Mesothelial cell of epicardium (in vitro differentiated cells): Measurements from ENCODE around the gene PHF21A. TPM values are rescaled to one million over a fixed set of nuclear protein-coding genes. Genes with fewer than 3 reads are reported as not detected.

Experiments used
- DNase-seq, 2 experiments: peaks; one replicate each; pipeline ENCODE4 v3.0.0; 2021; ENCODE audit warnings: low spot score in 2 of 2; ENCODE audit not compliant: unreplicated experiment in 2 of 2
- H3K27ac Mint-ChIP-seq: 2 replicates; pipeline ENCODE4 v1.8.0; 2021; ENCODE audit warnings: mixed read lengths
- H3K27me3 Mint-ChIP-seq: 2 replicates; pipeline ENCODE4 v1.8.0; 2021; ENCODE audit warnings: low read depth, mixed read lengths
- H3K36me3 Mint-ChIP-seq: 2 replicates; pipeline ENCODE4 v1.8.0; 2021; ENCODE audit warnings: mixed read lengths
- H3K4me1 Mint-ChIP-seq: 2 replicates; pipeline ENCODE4 v1.8.0; 2021; ENCODE audit warnings: mixed read lengths
- H3K4me3 Mint-ChIP-seq: 2 replicates; pipeline ENCODE4 v1.8.0; 2021; ENCODE audit warnings: mild to moderate bottlenecking, moderate library complexity, mixed read lengths
- H3K9me3 Mint-ChIP-seq: 2 replicates; pipeline ENCODE4 v1.8.0; 2021; ENCODE audit warnings: mixed read lengths
- total RNA-seq: library from RNA; stranded (reverse); gene quantifications from 3 replicates; pipeline ENCODE4 v1.2.1, GENCODE V29; 2021
- TF ChIP-seq, protein P1 (sequence below): fragments of 200-600 bp; sonication (generic); IDR thresholded peaks from one replicate; pipeline ENCODE4 v1.5.0; 2021; ENCODE audit warnings: antibody characterized with exemption; ENCODE audit not compliant: unreplicated experiment

Gene PHF21A
- total RNA-seq, 1 donor from 2014 or later: 106 TPM

GRCh38 chr11:46072172-46072964, 48.9 kb downstream of the PHF21A start:
- DNase-seq: no peak
- Mint-ChIP-seq H3K4me3 (no peak overlapping the region), H3K9me3 (no peaks in the 10 kb centered on the region), H3K4me1 (no peaks in the 10 kb centered on the region), H3K36me3 (peaks cover 28% of the 10 kb centered on the region), H3K27me3 (no peaks in the 10 kb centered on the region), H3K27ac (no peak overlapping the region)
- TF ChIP-seq, protein P1, sequence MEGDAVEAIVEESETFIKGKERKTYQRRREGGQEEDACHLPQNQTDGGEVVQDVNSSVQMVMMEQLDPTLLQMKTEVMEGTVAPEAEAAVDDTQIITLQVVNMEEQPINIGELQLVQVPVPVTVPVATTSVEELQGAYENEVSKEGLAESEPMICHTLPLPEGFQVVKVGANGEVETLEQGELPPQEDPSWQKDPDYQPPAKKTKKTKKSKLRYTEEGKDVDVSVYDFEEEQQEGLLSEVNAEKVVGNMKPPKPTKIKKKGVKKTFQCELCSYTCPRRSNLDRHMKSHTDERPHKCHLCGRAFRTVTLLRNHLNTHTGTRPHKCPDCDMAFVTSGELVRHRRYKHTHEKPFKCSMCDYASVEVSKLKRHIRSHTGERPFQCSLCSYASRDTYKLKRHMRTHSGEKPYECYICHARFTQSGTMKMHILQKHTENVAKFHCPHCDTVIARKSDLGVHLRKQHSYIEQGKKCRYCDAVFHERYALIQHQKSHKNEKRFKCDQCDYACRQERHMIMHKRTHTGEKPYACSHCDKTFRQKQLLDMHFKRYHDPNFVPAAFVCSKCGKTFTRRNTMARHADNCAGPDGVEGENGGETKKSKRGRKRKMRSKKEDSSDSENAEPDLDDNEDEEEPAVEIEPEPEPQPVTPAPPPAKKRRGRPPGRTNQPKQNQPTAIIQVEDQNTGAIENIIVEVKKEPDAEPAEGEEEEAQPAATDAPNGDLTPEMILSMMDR: no peak

- H3K4me1 Mint-ChIP-seq: no peaks in the 10 kb centered on the region
- H3K4me3 Mint-ChIP-seq: no peak overlapping the region
- DNase-seq: no peak
- no peaks in the 10 kb centered on the region for H3K27me3 Mint-ChIP-seq
- TF ChIP-seq, protein P1: no peak
- no peak overlapping the region for H3K27ac Mint-ChIP-seq
- no peaks in the 10 kb centered on the region for H3K9me3 Mint-ChIP-seq
- H3K36me3 Mint-ChIP-seq: peaks cover 20% of the 10 kb centered on the region
Measured at GRCh38 chr11:46071091-46071490, 50.2 kb downstream of the PHF21A start.

- DNase-seq: no peak
- TF ChIP-seq, protein P1: no peak
- Mint-ChIP-seq H3K9me3 (no peaks in the 10 kb centered on the region), H3K27me3 (no peaks in the 10 kb centered on the region), H3K36me3 (peaks cover 19% of the 10 kb centered on the region), H3K4me1 (peaks cover 4% of the 10 kb centered on the region), H3K27ac (no peak overlapping the region), H3K4me3 (no peak overlapping the region)
Measured at GRCh38 chr11:46069595-46069994, 51.7 kb downstream of the PHF21A start.

GRCh38 chr11:46066335-46066734, 54.9 kb downstream of the PHF21A start:
- H3K27me3 Mint-ChIP-seq: no peaks in the 10 kb centered on the region
- H3K4me3 Mint-ChIP-seq: no peak overlapping the region
- DNase-seq: no peak
- peaks cover 13% of the 10 kb centered on the region for H3K4me1 Mint-ChIP-seq
- peaks cover 9% of the 10 kb centered on the region for H3K9me3 Mint-ChIP-seq
- no peak overlapping the region for H3K27ac Mint-ChIP-seq
- TF ChIP-seq, protein P1: no peak
- peaks cover 28% of the 10 kb centered on the region for H3K36me3 Mint-ChIP-seq

GRCh38 chr11:46065681-46066080, 55.6 kb downstream of the PHF21A start:
- TF ChIP-seq, protein P1: no peak
- H3K4me3 Mint-ChIP-seq: no peak overlapping the region
- H3K27ac Mint-ChIP-seq: no peak overlapping the region
- peaks cover 33% of the 10 kb centered on the region for H3K36me3 Mint-ChIP-seq
- no peak for DNase-seq
- H3K4me1 Mint-ChIP-seq: peaks cover 13% of the 10 kb centered on the region
- peaks cover 12% of the 10 kb centered on the region for H3K9me3 Mint-ChIP-seq
- no peaks in the 10 kb centered on the region for H3K27me3 Mint-ChIP-seq
